Dermis microvascular lymphatic vessel endothelial cell (primary cell): ENCODE measurements around the gene AGXT. TPM values are rescaled to one million over a fixed set of nuclear protein-coding genes. Genes with fewer than 3 reads are reported as not detected.

Source experiments
- DNase-seq, 2 donors: peaks; one replicate each; pipeline versions ENCODE4 v3.0.0 to v3.0.0-alpha.2; 2010; ENCODE audit warnings: low read depth in 2 of 2
- total RNA-seq: library from RNA; depleted of rRNA; stranded (reverse); fragments of >200 nt; gene quantifications from 2 replicates; pipeline ENCODE4 v1.2.1, GENCODE V29; 2014

The AGXT gene
- total RNA-seq, 1 donor from 2014 or later, result not detected

- no peak for DNase-seq
Observed at GRCh38 chr2:240914645-240915525, 46.3 kb downstream of the AGXT start.

GRCh38 chr2:240915526-240916341, 47.1 kb downstream of the AGXT start:
- DNase-seq, result no peak

- no peak for DNase-seq
Observed at GRCh38 chr2:240916571-240917008, 48.0 kb downstream of the AGXT start.

DNA sequence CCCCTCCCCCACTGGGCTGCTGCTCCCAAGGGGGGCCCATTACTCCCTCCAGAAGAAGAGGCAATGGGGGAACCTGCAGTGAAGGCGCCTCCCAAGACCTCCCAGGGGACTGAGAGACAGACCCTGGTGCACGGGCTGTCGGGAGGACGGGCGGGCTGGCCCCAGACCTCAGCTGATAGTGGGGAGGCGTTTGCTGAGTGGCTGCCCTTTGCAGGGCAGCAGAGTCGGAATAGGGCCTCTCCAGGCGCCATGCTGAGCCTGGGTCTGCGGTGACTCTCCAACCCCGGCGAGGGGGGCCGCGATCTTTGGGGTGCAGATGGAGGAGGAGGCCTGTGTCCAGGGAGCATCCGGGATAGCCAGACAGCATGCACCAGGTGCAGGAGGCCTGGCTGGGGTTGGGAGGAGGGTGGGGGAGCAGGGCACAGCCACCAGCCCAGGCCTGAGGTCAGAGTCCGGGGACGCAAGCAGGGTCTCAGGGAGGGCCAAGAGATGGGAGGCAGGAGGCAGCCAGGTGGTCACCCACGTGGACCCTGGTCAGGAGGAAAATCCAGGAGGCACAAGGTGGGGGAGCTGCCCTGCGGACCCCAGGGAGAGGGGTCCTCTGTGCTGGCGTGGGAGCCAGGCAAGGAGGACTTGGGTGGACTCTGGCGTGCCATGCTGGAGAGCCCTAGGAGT, 48.5 kb downstream of the AGXT start:
- no peak for DNase-seq

DNA sequence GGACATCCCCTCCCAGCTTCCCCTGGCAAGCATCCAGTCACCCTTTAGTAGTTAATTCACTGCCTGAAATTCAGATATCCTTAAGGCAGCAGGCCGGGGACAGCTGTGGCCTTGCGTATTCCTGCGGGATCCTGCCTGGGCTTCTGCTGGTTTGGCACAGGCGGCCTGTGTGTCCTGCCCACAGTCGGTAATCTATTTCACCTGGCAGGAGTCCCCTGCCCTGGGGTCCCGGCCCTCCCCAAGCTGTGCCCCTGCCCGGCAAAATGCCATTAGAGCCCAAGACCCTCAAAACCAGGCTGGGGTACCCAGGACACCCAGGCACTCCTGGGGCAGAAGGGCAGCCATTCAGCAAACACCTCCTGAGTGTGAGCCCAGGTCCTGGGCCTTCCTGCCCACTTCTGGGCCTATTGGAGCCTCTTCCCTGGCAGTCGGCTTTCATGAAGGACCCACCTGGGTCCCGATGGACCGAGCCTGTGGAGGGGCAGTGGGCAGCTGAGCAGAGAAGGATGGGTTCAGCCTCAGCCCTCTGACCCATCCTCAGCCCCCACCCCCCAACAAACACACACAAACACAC, 49.1 kb downstream of the AGXT start:
- DNase-seq, result no peak

DNA sequence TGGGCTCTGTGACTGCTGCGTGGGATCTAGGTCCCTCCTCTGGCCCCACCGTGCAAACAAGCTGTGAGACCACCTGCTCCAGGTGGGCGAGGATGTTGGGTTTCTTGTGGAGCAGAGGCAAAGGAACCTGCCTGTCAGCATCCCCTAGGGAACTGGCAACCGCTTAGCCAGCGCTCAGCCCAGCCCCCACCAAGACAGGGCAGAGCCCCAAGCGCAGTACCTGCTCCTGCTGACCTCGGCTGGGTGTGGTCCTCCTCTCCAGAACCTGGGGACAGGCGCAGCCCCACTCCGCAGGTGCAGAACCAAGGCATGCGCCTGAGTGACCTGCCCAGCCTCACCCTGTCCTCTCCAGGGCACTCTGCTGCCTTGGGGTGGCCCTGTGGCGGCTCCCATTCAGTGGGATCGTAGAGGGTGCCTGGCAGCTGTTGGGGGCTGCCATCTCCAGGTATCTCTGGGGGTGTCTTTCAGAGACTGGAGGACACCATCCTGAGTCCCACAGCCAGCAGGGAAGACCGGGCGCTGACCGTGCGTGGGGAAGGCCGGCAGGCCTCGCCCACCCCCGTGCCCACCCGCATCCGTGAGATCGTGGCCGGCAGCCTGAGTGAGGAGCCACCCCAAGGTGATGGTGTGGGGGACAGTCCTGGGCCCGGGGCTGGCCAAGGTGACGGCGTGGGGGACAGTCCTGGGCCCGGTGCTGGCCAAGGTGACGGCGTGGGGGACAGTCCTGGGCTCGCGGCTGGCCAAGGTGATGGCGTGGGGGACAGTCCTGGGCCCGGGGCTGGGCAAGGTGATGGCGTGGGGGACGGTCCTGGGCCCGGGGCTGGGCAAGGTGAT, 49.9 kb downstream of the AGXT start:
- no peak for DNase-seq

DNA sequence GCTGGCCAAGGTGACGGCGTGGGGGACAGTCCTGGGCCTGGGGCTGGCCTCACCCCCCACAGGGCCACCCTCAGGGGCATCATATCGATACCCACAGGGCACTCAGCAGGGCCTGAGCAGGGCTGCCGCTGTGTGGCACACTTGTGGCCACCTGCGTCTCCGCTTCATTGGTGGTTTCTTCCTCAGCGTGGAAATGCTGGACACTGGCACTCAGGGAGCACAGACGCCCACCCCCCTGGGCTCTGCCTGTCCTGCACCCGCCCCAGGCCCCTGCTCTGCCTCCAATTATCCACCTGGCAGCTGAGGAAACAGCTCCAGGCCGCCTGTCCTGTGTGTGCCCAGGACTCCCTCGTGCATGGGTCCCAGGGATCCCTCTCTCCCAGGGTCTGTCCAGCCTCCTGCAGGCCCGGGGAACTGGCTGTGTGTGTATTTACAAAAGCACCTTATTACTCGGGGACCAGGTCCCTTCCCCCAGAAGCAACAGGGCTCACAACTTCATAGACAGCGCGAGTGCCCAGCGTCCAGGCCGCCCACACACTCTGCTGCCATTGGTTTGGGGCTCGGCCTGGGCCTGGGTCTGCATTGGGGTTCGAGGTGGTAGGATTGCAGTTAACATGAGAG, 50.6 kb downstream of the AGXT start:
- DNase-seq, result no peak

DNA sequence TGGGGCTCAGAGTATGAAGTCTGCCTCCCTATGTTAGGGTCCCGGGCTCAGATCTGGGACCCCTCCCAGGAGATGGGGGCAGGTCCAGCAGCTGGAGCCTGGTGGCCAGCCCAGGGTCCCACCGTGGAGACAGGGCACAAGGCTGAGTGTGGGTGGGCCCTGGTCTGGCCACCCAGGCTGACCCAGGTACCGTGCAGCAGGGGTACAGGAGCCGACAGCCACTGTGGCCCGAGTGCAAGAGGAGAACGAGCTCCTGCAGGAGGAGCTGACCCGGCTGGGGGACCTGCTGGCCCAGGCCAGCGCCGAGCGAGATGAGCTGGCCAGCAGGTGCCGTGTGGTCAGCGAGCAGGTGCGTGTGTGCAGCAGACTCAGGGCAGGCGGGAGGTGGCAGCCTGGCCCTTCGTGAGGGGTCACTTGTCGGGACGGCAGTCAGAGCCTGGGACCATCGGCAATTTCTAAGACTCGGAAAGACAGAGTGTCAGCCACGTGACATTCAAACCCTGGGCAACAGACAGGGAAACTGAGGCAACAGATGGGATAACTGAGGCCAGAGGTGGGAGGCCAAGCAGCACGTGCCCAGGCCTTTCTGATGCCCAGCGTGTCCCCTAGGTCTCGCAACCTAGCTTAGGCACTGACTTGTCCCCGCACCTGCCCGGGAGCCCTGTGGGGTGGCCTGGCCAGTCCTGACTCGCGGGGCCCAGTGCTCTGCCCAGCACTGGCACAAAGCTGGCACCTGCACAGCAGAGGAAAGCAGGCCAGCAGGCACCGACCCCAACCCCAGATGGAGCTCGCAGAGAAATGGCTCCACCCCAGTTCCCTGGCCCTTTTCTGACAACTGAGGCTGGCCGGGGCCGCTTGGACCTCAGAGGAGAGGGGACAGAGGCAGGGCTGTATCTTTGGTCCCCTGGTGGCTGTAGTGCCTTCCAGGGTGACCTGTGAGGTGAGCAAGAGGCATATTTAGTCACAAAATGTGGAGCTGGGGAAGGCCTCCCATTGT, 51.5 kb downstream of the AGXT start:
- DNase-seq, result no peak

DNA sequence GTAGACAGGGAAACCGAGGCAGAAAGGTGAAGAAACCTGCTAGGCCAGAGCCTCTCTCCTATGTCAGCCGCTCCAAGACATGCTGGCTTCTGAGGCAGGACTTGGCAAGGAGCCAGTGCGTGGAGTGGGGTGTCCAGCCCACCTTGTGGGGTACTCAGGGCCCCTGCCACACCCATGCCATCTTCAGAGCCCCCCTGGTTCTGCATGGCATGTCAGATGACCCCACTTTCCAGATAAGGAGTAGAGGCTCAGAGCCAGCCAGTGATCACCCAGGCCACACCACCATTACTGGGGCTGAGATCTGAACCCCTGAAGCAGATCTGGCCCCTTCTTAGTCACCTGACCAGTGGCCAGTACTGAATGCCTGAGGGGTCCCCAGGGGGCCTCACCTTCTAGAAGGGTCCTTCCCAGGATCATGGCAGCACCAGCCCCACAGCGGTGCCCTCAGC, 52.2 kb downstream of the AGXT start:
- no peak for DNase-seq

GRCh38 chr2:240921311-240921994, 52.8 kb downstream of the AGXT start:
- DNase-seq, result no peak

- no peak for DNase-seq
Observed at GRCh38 chr2:240921995-240922244, 53.3 kb downstream of the AGXT start.

- no peak for DNase-seq
Observed at GRCh38 chr2:240922245-240922981, 53.8 kb downstream of the AGXT start.

DNA sequence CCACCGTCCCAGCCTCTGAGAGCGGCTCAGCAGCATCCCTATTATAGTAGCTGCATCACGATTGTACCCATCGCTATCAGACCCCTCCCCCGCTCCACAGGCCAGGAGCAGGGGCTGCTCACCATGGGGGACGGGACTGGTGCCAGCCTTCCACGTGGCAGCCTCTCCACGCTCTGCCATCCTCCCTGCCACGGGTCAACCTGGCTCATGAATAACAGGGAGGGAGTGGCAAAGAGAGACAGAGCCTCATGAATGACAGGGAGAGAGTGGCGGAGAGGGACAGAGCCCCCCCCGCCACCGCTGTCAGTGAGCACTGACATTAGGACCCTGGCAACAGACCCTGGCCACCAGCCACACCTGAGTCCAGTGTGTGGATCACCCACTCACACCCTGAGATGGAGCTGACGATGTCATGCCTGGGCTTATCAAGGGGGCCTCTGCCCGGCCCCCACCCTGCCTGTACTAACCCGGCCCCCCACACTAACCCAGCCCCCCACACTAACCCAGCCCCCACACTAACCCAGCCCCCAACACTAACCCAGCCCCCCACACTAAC, 54.4 kb downstream of the AGXT start:
- no peak for DNase-seq

DNA sequence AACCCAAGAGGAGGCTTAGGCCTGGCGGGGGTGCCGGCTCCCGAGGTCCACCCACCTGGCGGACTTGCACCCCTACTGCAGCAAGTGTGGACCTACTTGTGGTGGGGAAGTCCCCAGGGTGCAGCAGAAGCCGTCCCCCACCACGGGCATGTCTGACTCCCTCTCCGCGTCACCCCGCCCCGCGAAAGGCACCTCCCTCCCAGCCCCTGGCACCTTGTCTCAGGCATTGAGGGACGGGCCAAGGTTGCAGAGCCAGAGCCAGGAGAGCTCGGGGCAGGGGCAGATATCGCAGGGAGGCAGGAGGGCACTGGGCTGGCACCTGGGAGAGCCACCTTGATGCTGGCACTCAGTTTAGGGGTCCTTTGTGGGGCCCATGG, 56.6 kb downstream of the AGXT start:
- DNase-seq, result no peak

DNA sequence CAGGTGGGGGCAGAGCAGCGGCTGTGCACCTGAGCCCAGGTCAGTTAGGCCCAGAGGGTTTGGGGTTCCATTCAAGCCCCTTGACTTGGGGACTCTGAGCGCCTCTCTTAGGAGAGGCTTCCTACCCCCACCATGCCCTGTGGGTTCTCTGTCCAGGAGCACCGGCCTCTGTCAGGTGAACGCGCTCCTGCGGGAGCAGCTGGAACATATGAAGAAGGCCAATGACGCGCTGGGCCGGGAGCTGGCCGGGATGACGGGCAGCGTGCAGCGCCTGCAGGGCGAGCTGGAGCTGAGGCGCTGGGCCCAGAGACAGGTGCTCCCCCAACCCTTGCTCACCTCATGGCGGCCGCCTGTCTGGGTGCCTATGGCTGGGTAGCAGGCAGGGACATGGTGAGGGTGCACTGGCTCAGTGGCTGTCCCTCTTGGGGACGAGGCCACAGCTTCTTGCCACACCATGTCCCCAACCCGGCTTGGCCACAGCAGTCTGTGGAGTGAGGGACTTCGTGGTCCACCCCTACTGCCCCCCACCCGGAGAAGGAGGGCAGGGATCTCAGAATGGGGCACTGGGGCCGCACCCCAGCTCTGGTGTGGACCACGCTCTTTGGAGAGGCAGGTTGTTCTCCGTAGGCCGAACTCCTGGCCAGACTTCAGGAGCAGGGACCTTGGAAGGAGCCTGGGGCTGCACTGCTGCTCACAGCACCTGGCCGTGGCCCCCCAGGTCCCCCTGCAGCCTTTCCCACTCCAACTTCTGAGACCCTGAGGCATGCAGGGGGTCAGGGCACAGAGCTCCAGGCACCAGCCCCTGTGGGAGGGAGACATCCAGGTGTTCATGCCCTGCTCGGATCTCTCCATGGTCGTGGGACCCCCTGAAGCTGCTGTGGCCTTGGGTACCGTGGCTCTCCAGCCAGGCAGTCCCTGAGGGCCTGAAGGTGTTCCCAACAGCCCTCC, 57.2 kb downstream of the AGXT start:
- no peak for DNase-seq

GRCh38 chr2:240926516-240927389, 58.1 kb downstream of the AGXT start:
- no peak for DNase-seq
